GM12878 (cell line): ENCODE results near the gene AIFM1. TPM values are rescaled to one million over a fixed set of nuclear protein-coding genes. Genes with fewer than 3 reads are reported as not detected.

Source experiments
- BACH1 ChIP-seq: fragments of 450-650 bp; IDR thresholded peaks from 2 replicates; pipeline ENCODE4 v1.6.1; 2017; ENCODE audit warnings: mild to moderate bottlenecking, borderline replicate concordance
- BCL11A ChIP-seq: IDR thresholded peaks from 2 replicates; pipeline ENCODE4 v1.6.1; 2011; ENCODE audit warnings: low read depth, low read length
- BHLHE40 ChIP-seq, 2 experiments: fragments of 450-650 bp in 1 of 2; IDR thresholded peaks; 2 replicates each; pipeline ENCODE4 v1.6.1; 2011 to 2017; ENCODE audit warnings: low read depth in 2 of 2, borderline replicate concordance in 1 of 2, improper control_type of control experiment in 1 of 2, low read length in 1 of 2, mild to moderate bottlenecking in 1 of 2
- CHD2 ChIP-seq: IDR thresholded peaks from 2 replicates; pipeline ENCODE4 v1.6.1; 2011; ENCODE audit warnings: low read depth, low read length, improper control_type of control experiment, borderline replicate concordance
- EZH2 ChIP-seq: IDR thresholded peaks from 2 replicates; pipeline ENCODE4 v1.6.1; 2012; ENCODE audit warnings: low read depth, mild to moderate bottlenecking, control low read depth, inconsistent platforms, low read length, borderline replicate concordance; ENCODE audit not compliant: control insufficient read depth
- HCFC1 ChIP-seq: fragments of 150-350 bp; IDR thresholded peaks from 2 replicates; pipeline ENCODE4 v1.6.1; 2014; ENCODE audit warnings: low read length
- IKZF1 ChIP-seq: fragments of 450-650 bp; conservative IDR thresholded peaks from 2 replicates; pipeline ENCODE4 v1.6.1; 2017; ENCODE audit warnings: antibody characterized with exemption, mild to moderate bottlenecking
- IRF3 ChIP-seq: fragments of 450-650 bp; IDR thresholded peaks from 2 replicates; pipeline ENCODE4 v1.6.1; 2014; ENCODE audit warnings: mild to moderate bottlenecking
- MEF2A ChIP-seq: IDR thresholded peaks from 2 replicates; pipeline ENCODE4 v1.6.1; 2011; ENCODE audit warnings: low read depth, mild to moderate bottlenecking, low read length, moderate library complexity; ENCODE audit not compliant: insufficient read depth
- MLLT1 ChIP-seq: fragments of 450-650 bp; IDR thresholded peaks from 2 replicates; pipeline ENCODE4 v1.6.1; 2016; ENCODE audit warnings: mild to moderate bottlenecking
- MTA2 ChIP-seq: fragments of 450-650 bp; IDR thresholded peaks from 2 replicates; pipeline ENCODE4 v1.6.1; 2016; ENCODE audit warnings: low read depth, mild to moderate bottlenecking, moderate library complexity
- MYC ChIP-seq: IDR thresholded peaks from 2 replicates; pipeline ENCODE4 v1.6.1; 2011; ENCODE audit warnings: mild to moderate bottlenecking, low read length, moderate library complexity, inconsistent platforms; ENCODE audit not compliant: insufficient read depth, insufficient replicate concordance, insufficient read length, severe bottlenecking
- NFIC ChIP-seq: IDR thresholded peaks from 2 replicates; pipeline ENCODE4 v1.6.1; 2012; ENCODE audit warnings: low read depth, mild to moderate bottlenecking, inconsistent platforms, low read length, moderate library complexity
- NFXL1 ChIP-seq: fragments of 450-650 bp; IDR thresholded peaks from 2 replicates; pipeline ENCODE4 v1.6.1; 2017; ENCODE audit warnings: antibody characterized with exemption, mild to moderate bottlenecking, borderline replicate concordance
- NR2C2 ChIP-seq: IDR thresholded peaks from 2 replicates; pipeline ENCODE4 v1.6.1; 2011; ENCODE audit warnings: borderline replicate concordance, low read depth; ENCODE audit not compliant: control insufficient read depth, insufficient read length
- POLR2A ChIP-seq: IDR thresholded peaks from 2 replicates; pipeline ENCODE4 v1.6.1; 2011; ENCODE audit warnings: low read depth, mild to moderate bottlenecking, low read length
- POLR2AphosphoS2 ChIP-seq: IDR thresholded peaks from 2 replicates; pipeline ENCODE4 v1.6.1; 2011; ENCODE audit warnings: low read depth, mild to moderate bottlenecking, low read length, improper control_type of control experiment, moderate library complexity
- POLR2AphosphoS5 ChIP-seq: IDR thresholded peaks from 2 replicates; pipeline ENCODE4 v1.6.1; 2011; ENCODE audit warnings: mild to moderate bottlenecking, low read length, inconsistent platforms
- RAD21 ChIP-seq: IDR thresholded peaks from 2 replicates; pipeline ENCODE4 v1.6.1; 2011; ENCODE audit warnings: mild to moderate bottlenecking, low read depth, low read length, moderate library complexity; ENCODE audit not compliant: insufficient read depth
- RELA ChIP-seq: fragments of 450-650 bp; IDR thresholded peaks from 2 replicates; pipeline ENCODE4 v1.8.0; 2014; ENCODE audit warnings: borderline replicate concordance; ENCODE audit not compliant: partially characterized antibody
- RUNX3 ChIP-seq: IDR thresholded peaks from 2 replicates; pipeline ENCODE4 v1.6.1; 2012; ENCODE audit warnings: low read length, inconsistent platforms
- SMAD1 ChIP-seq: fragments of 450-650 bp; IDR thresholded peaks from 2 replicates; pipeline ENCODE4 v1.6.1; 2018; ENCODE audit warnings: mild to moderate bottlenecking, low read depth; ENCODE audit not compliant: partially characterized antibody
- SRF ChIP-seq, 2 experiments: IDR thresholded peaks; 2 replicates each; pipeline ENCODE4 v1.6.1; 2011; ENCODE audit warnings: low read depth in 2 of 2, low read length in 2 of 2, mild to moderate bottlenecking in 1 of 2, moderate library complexity in 1 of 2
- TBL1XR1 ChIP-seq: IDR thresholded peaks from 2 replicates; pipeline ENCODE4 v1.6.1; 2012; ENCODE audit warnings: low read depth, low read length, improper control_type of control experiment
- WRNIP1 ChIP-seq: IDR thresholded peaks from 2 replicates; pipeline ENCODE4 v1.6.1; 2011; ENCODE audit warnings: low read depth, low read length, improper control_type of control experiment, borderline replicate concordance
- YBX1 ChIP-seq: fragments of 450-650 bp; IDR thresholded peaks from 2 replicates; pipeline ENCODE4 v1.6.1; 2016; ENCODE audit warnings: antibody characterized with exemption
- ZNF24 ChIP-seq: fragments of 450-650 bp; IDR thresholded peaks from 2 replicates; pipeline ENCODE4 v1.6.1; 2017; ENCODE audit warnings: antibody characterized with exemption, mild to moderate bottlenecking
- polyA plus RNA-seq, 11 experiments: library from polyadenylated mRNA; depleted of rRNA in 4 of 11; unstranded in 6 of 11; stranded (reverse) in 5 of 11; fragments of >200 nt; fragmentation: Nextera tagmentation in 4 of 11; fragmentation: Illumina TruSeq in 1 of 11; extraction: Ambion mirVana in 4 of 11; extraction: Trizol in 1 of 11; gene quantifications; 1 replicate in 1 of 11; 2 replicates in 10 of 11; pipeline versions ENCODE4 v1.2.1 to v1.2.3, GENCODE V29; 2011 to 2016; ENCODE audit warnings: inconsistent platforms in 2 of 11, missing spikeins in 2 of 11, low read depth in 1 of 11
- total RNA-seq, 4 experiments: library from RNA; depleted of rRNA in 3 of 4; stranded (reverse); fragments of >200 nt in 3 of 4; fragmentation: Illumina TruSeq in 1 of 4; extraction: Trizol in 1 of 4; gene quantifications; 2 replicates each; pipeline versions ENCODE4 v1.2.1 to v1.2.3, GENCODE V29; 2013 to 2021

The AIFM1 gene
- total and polyA plus RNA-seq, 10 of the 15 experiments (the other 5 are each of a cell fraction or from before 2014, with no cell fraction given): 44.2 to 121 (median 80.0) TPM

GRCh38 chrX:130091980-130092522 lies 73.6 kb downstream of the AIFM1 start (continued):
- TF ChIP-seq IKZF1: peak; percentile 69
- TF ChIP-seq RUNX3: no peak
- no peak for TF ChIP-seq BACH1
- no peak for TF ChIP-seq YBX1
- TF ChIP-seq MTA2: no peak
- no peak; the same call in 1 of the 2 replicates for TF ChIP-seq POLR2AphosphoS5
- peak; percentile 74 for TF ChIP-seq SRF (IDR thresholded peaks at IDR 0.05; ENCODE audit: low read depth in 2 of 2, low read length in 2 of 2)
- no peak for TF ChIP-seq ZNF24
- peak; percentile 36; the same call in 1 of the 2 replicates for TF ChIP-seq RAD21
- no peak for TF ChIP-seq BCL11A
- no peak for TF ChIP-seq POLR2AphosphoS2
- TF ChIP-seq IRF3: no peak
- TF ChIP-seq SMAD1: no peak
- no peak for TF ChIP-seq HCFC1
- peak in 1 of 2 experiments; percentile 21; a peak in 1 of 4 replicates for TF ChIP-seq BHLHE40 (IDR thresholded peaks at IDR 0.05; ENCODE audit: borderline replicate concordance in 1 of 2, low read depth in 2 of 2, low read length in 1 of 2)
- TF ChIP-seq POLR2A: peak; percentile 76
- TF ChIP-seq WRNIP1: no peak
- TF ChIP-seq CHD2: no peak
- no peak for TF ChIP-seq MEF2A
- no peak for TF ChIP-seq NFIC
- no peak for TF ChIP-seq TBL1XR1
- no peak for TF ChIP-seq NR2C2
- no peak for TF ChIP-seq MYC
- no peak; the same call in 1 of the 2 replicates for TF ChIP-seq MLLT1
- TF ChIP-seq RELA: no peak
- no peak for TF ChIP-seq NFXL1
- TF ChIP-seq EZH2: no peak
